ENCODE results near the gene SATL1. TPM values are rescaled to one million over a fixed set of nuclear protein-coding genes. Genes with fewer than 3 reads are reported as not detected.

The SATL1 gene, protein sequence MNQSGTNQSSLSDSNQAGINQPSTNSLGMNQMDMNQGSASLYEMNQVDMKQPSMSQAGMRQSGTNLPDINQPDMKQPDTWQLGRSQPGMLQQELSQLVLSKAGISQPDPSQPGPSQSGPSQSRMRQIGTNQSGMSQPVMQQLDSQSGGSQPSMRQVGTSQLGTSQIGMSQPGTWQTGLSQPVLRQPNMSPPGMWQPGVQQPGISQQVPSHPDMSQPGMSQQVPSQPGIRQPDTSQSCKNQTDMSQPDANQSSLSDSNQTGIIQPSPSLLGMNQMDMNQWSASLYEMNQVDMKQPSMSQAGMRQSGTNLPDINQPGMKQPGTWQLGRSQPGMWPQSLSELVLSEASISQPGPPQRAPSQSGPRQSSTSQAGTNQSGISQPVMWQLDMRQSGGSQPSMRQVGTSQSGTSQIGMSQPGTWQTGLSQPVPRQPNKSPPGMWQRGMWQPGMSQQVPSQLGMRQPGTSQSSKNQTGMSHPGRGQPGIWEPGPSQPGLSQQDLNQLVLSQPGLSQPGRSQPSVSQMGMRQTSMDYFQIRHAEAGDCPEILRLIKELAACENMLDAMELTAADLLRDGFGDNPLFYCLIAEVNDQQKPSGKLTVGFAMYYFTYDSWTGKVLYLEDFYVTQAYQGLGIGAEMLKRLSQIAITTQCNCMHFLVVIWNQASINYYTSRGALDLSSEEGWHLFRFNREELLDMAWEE
- total RNA-seq = not detected in 2 replicates

DNA sequence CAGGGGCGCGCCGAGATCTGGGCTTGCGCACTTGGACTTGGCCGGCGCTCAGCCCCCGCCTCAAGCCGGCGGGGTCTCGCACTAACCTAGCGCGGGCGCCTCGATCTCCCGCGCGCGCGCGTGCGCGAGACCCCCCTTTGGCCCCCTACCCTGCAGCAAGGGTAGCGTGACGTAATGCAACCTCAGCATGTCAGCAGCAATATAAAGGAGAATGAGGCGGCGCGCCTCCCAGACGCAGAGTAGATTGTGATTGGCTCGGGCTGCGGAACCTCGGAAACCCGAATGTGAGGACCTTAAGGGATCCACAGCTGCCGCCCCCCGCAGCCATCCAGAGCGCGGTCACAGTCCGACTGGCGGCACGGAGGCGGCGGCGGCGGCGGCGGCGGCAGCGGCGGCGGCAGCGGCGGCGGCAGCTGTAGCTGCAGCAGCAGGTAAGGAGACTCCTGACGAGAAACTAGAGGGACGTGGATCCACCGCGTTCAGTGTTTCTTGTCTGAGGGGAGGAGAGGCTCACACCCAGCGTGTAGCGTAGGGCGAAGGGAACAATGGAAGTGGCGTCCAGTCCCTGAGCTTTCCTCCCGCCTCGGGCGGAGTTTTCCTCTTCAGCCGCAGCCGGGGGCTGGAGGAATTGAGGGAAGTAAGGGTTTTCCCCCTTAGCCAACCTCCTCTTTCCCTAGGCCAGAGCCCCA, at the start of gene SATL1, which contains the start of gene ZNF711:
Gene SATL1 (minus strand): TSS at position 19 of the 689 bp plus-strand sequence. CDS start 134,811 bp downstream, outside the sequence.
Gene ZNF711 (plus strand): TSS at position 231 of the 689 bp plus-strand sequence. CDS start 3,582 bp downstream, outside the sequence.

Other genes with a start within 250 kb of the SATL1 start
- 11.6 and 12.5 TPM in 2 replicates for gene APOOL, start 239.9 kb downstream of the SATL1 start, total RNA-seq
- gene ZNF711, start 212 bp upstream of the SATL1 start, total RNA-seq = 0.39 and 0.86 TPM in 2 replicates
- not detected in 2 replicates for gene POF1B, start 135.9 kb upstream of the SATL1 start, total RNA-seq

All from articular chondrocyte of knee joint (primary cell).